Ovary (tissue), 3 donors: Measurements from ENCODE around the gene GRK3.

Source experiments
- CTCF ChIP-seq, 3 donors: fragments of 450-650 bp in 2 of 3; fragments of 200-600 bp in 1 of 3; IDR thresholded peaks; one replicate each; pipeline versions ENCODE4 v1.5.1 to v1.8.0; 2016 to 2022; ENCODE audit warnings: antibody characterized with exemption in 3 of 3, mild to moderate bottlenecking in 1 of 3
- EP300 ChIP-seq: sonication (generic); formaldehyde crosslinking; IDR thresholded peaks from one replicate; pipeline ENCODE4 v1.6.1; 2017; ENCODE audit warnings: antibody characterized with exemption
- POLR2A ChIP-seq: fragments of 450-650 bp; IDR thresholded peaks from one replicate; pipeline ENCODE4 v1.6.1; 2017; ENCODE audit warnings: antibody characterized with exemption, mild to moderate bottlenecking, moderate library complexity
- donor health status: DM: no; HTN: no; CAD: no.

GRCh38 chr22:25564320-25564978 is at the start of gene GRK3:
- TF ChIP-seq CTCF (IDR thresholded peaks at IDR 0.05) (no peak), POLR2A (no peak), EP300 (no peak)
